GM18519 (cell line): ENCODE measurements around the gene CCDC152.

Experiments used
- ATAC-seq: cut with Tn5 transposase; IDR thresholded peaks from one replicate; pipeline ENCODE4 v1.9.1; 2021; ENCODE audit warnings: mild to moderate bottlenecking, moderate library complexity; ENCODE audit not compliant: unreplicated experiment, low FRiP score

Gene CCDC152

GRCh38 chr5:42772265-42772993 lies 15.8 kb downstream of the CCDC152 start:
- ATAC-seq, result no peak

DNA sequence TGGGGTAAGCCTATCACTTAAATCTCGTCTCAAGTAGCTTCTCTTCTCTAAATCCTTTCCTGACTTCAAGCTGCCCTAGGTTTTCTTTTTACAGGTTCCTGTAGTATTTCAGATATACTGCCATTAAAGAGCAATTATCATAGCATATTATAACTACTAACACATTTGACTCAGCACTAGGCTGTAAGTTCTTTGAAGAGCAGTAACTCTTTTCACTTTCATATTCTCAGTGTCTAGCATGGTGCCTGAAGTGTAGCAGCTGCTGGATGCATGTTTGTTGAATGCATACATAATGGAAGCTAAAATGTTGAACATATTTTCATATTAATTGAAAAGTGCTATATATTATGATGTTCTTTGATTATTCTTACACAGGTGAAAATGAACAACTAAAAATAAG lies 22.5 kb downstream of the CCDC152 start:
- peak; percentile 82 for ATAC-seq

GRCh38 chr5:42781584-42781983 lies 25.0 kb downstream of the CCDC152 start:
- no peak for ATAC-seq

DNA sequence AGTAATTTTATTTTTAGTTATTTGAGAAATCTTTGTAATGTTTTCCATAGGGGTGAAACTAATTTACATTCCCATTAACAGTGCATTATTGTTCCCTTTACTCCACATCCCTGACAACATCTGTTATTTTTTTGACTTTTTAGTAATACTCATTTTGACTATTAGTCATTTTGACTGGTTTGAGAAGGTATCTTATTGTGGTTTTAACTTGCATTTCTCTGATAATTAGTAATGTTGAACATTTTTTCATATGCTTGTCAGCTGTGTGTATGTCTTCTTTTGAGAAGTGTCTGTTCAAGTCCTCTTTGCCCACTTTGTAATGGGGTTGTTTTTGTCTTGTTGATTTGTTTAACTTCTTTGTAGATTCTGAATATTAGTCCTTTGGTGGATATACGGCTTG lies 27.5 kb downstream of the CCDC152 start:
- ATAC-seq, result no peak

DNA sequence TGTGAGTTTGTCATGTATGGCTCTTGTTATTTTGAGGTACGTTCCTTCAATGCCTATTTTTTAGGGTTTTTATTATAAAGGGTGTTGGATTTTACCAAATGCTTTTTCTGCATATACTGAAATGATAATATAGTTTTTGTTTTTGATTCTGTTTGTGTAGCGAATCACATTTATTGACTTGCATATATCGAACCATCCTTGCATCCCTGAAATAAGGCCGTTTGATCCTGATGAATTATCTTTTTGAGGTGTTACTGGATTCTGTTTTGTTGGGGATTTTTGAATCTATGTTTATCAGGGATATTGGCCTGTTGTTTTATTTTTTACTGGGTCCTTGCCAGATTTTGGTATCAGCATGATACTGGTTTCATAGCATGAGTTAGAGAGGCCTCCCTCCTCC lies 29.1 kb downstream of the CCDC152 start:
- no peak for ATAC-seq

DNA sequence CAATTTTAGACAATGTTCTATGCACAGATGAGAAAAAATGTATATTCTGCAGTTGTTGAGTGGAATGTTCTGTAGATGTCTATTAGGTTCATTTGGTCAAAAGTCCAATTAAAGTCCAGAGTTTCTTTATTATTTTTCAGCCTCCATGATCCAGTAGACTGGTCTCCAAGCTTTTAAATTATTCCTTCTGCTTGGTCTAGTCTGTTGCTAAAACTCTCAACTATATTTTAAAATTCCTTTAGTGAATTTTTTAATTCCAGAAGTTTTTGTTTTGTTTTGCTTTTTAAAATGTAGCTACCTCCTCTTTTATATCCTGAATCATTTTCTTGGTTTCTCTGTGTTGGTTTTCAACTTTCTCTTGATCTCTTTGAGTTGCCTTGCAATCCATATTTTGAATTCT lies 30.5 kb downstream of the CCDC152 start:
- ATAC-seq, result no peak

- no peak for ATAC-seq
These were observed 31.2 kb downstream of the CCDC152 start for GRCh38 chr5:42787845-42788244.

GRCh38 chr5:42791151-42791550 lies 34.5 kb downstream of the CCDC152 start:
- no peak for ATAC-seq

- ATAC-seq, result no peak
These were observed 41.9 kb downstream of the CCDC152 start for GRCh38 chr5:42798284-42799240.

GRCh38 chr5:42799241-42799608 lies 42.6 kb downstream of the CCDC152 start:
- ATAC-seq, result no peak

GRCh38 chr5:42799668-42800114 lies 43.1 kb downstream of the CCDC152 start:
- no peak for ATAC-seq

DNA sequence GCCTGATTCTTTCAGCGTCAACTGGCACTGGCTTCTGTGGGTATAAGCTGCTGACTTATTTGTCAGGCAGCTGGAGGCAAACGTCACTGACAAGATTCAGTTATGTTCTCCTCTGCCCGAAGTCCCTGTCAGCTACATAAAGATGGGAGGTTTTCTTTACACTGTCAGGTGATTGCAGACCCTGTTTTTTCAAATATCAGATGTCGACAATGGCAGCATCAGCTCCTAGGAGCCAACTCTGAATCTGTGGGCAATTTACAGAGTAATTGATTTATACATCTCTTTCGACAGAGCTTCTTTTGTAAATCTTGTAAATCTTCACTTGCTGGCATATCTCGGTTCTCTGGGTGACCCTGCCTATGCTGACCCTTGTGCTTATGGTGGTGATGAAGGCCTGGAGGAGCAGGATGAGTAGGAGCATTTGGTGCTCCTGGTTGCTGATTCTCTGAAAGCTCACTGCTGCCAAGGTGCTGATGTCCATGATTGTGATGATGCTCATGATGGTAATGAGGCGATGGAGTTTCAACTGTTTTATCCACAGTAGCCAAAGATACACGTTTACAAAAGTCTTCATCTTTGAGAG lies 44.2 kb downstream of the CCDC152 start:
- no peak for ATAC-seq

DNA sequence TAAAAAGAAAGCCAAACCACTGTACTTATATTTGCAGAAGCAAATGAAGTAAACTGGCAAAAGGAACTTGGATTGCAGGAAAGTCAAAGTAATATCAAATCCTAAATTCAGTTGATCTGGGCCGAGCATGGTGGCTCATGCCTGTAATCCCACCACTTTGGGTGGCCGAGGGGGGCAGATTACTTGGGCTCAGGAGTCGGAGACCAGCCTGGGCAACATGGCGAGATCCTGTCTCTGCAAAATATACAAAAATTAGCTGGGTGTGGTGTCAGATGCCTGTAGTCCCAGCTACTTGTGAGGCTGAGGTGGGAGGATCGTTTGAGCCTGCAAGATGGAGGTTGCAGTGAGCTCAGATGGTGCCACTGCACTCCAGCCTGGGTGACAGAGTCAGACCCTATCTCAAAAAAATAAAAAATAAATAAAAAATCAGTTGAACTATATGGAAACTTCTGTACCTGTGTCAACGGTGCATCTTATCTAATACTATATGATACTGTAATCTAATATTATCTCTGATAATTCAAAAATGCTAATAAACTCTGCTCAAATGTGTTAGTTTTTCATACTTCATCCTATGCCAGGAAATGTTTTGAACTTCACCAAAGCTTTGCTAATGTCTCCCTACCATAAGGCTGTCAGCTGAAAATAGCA lies 45.0 kb downstream of the CCDC152 start:
- no peak for ATAC-seq

DNA sequence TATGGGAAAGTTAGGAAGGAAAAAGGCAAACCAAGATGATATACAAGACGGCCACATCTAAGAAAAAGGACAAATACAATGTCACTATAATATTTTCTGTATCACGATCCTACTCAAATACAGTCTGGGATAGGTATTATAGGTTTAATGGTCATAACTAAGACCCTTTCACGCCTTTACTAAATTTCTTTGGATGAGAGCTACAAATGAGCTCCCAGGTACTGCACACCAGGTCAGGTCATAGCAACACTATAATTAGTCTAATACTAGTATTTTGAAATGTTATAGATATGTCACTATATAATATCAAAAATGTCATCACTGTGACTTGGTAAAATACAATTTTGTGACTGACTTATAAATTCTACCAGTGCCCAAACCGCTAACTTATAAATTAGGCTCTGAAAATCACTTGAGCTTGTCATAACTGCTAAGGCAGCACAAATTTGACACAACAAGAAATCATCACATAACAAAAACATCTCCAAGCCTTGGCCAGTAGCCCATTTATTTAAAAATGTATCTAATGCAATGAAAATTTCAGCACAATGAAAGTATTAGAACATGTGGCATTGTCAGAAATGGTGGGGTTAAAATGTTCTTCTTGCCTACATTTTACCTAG lies 48.2 kb downstream of the CCDC152 start:
- no peak for ATAC-seq

GRCh38 chr5:42806004-42806700 lies 49.5 kb downstream of the CCDC152 start:
- no peak for ATAC-seq

DNA sequence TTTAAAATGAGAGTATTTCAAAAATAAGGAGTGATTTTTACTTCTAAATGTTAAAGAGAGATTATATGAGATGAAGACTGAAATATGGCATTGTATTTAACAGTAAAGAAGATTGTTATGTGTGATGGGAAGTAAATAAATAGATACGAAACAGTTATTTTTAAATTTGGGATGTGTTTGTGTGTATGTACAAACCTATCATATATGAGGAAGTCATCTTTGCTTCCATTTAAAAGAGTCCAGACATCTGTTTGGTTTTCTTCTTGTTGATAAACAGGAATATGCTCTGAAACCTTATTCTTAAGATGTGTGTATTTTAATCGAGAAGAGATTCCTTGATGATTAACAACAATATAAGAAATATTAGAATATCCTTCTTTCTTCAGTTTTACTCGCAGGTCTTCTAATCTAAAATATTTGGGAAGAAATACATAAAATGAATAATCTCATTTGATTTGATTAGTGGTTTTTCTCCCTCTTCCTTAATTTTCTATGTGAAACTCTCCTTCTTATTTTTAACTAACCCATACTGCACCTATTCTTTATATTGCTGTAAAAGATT lies 50.2 kb downstream of the CCDC152 start:
- no peak for ATAC-seq

DNA sequence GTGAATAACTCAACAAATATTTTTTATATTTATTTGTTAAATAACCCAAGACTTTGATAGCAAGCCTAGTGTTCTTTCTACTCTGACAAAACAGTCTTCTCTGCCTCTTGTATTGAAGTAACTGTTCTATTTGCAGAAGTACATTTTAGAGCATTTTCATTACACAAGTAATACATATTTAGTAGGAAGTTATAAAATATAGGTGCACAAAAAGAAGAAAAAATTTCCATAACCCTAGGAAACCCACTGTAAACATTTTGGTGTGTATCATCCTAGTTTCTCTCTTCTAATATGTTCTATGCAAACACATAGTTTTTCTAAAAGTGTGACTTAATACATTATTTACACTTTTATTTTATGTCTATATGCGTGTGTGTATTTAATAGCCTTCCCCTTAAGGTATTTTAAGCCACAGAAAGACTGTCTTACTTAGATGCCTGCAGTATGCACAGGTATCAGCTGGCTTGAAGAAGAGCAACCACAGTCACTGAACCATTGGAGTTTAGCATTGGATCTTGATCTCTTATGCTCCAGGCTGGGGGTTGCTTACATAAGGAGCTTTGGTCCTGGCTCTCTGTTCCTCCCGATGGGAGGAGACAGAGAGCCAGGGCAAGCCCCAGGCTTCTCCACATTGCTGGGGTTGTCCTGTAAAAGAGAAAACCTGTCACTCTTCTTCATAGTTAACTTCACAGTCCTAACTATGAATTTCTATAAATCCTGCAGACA lies 51.3 kb downstream of the CCDC152 start:
- no peak for ATAC-seq

DNA sequence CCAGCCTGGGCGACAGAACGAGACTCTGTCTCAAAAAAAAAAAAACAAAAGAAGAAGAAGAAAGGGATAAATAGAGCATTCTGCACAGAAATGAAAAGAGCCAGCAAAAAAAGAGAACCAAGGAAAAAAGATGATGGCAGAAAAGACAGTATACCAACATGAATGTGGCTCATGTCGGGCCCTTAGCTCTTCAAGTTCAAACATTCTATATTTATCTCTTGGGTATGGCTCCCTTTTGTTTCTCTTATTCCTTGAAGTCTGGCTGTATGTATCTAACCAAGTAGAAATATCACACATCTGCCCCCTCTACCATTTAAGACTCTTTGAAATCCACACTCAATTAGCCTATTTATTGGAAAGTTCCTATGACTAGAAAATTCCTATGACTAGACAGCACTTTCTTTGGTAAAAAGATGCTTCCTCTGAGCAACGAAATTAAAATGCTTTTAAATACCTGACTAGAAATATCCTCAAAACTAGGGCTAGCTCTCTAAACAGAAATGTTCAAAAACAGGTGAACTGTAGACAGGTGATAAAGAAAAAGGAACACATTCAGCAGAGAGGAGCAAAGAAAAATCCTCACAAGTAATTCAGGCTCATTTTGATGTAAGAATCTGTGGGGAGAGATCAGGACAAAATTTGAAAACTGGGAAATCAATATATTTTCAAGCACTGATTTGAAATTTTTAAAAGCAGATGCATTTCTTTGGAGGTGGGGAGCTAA lies 52.4 kb downstream of the CCDC152 start:
- no peak for ATAC-seq
